ENCODE measurements around the gene ACSL1. TPM values are rescaled to one million over a fixed set of nuclear protein-coding genes. Genes with fewer than 3 reads are reported as not detected.
A peak's percentile ranks its signal among the peaks of the same experiment; 100 is the strongest.

The ACSL1 gene
- total RNA-seq, 1 experiment from 2014 or later: 20.0 TPM

DNA sequence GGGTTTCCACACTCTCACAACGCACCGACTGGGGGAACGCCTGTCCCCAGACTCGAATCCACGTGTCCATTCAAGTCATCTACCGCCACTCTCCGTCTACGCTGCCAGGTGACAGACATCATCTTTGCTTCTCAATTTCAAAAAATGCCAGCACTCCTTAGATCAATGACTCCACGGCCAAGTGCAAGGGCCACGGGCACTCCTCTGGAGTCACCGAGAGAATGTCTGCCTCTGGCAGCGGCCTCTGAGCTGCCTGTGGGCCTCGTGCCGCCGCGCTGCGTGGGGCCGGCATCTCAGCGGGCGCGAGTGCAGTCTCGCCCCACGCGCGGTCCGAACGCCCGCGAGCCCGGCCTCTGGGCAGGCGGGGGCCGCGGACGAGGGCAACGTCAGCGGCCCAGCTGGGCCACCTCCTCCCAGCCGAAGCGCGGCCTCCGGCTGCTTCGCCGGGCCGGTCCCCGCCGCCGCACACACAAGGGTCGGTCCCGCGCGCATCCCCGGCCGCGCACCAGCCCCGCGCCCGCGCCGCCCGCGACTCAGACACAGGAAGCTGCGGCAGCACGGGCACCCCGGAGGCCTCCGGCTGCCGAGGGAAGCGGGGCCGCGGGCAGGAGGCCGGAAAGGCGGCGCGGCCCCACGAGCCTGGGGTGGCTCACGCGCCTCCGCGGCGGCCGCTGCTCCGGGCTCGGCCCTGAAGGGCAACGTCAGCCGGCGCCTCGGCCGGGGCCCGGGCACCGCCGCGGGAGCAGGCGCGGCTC, 450 bp downstream of the ACSL1 start:
- intact Hi-C loops (cut with micrococcal nuclease): loop anchor here (2.0 to 5.0 kb wide), 2 partner anchors 17 to 353 kb away; partner anchors contain the start of gene IRF2
- peak overlapping the region; percentile 56 for H3K9ac ChIP-seq (ENCODE audit: low read length)

DNA sequence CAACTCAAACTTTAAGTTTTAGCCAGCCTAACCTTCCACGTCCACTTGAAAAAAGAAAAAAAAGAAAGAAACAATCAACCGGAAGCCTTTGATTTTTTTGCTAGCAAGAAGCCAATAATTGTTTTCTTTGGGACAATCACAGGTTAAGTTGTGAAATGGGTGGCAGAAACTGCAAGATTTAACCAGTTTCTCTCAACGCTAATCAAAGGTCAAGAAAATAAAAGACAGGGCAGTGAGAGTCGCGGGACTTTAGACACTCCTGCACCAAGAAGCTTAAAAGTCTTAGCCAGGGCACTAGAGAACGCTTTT, 1.0 kb downstream of the ACSL1 start:
- Histone ChIP-seq H3K36me3 (ENCODE audit: low read depth, low read length) (no peaks in the 10 kb centered on the region), H3K9ac (ENCODE audit: low read length) (peak overlapping the region; percentile 56), H3K27ac (ENCODE audit: low read length) (no peak overlapping the region), H2AFZ (ENCODE audit: low read length) (peak overlapping the region; percentile 73), H3K4me3 (ENCODE audit: low read length) (peak overlapping the region; percentile 80), H3K27me3 (ENCODE audit: low read length) (no peaks in the 10 kb centered on the region), H3K9me2 (replicated peaks; ENCODE audit: low read length) (no peaks in the 10 kb centered on the region), H3K9me3 (ENCODE audit: low read length) (no peaks in the 10 kb centered on the region), H3F3A (ENCODE audit: low read length, unreplicated experiment) (no peaks in the 10 kb centered on the region), H3K4me2 (ENCODE audit: low read length) (peak overlapping the region; percentile 95), H4K20me1 (ENCODE audit: low read length) (no peaks in the 10 kb centered on the region), H3K4me1 (ENCODE audit: insufficient read depth, low read length) (peaks cover 14% of the 10 kb centered on the region; the same call in 1 of the 2 replicates), H3K79me2 (ENCODE audit: low read length) (peaks cover 46% of the 10 kb centered on the region)
- ChIA-PET CTCF (interaction anchor here (1.2 kb wide), 1 partner anchor 79 kb away, joined by 4 read pairs; no protein-coding TSS in a partner anchor), POLR2A (ENCODE audit: unreplicated experiment) (no interaction called here)
- ATAC-seq (no peak), DNase-seq (no peak)
- no peak for TF ChIP-seq EZH2phosphoT487 (IDR thresholded peaks at IDR 0.05; ENCODE audit: borderline replicate concordance, low read length)
- TF ChIP-seq EZH2 (IDR thresholded peaks at IDR 0.05; ENCODE audit: low read length, unreplicated experiment): no peak
- TF ChIP-seq, protein P1, sequence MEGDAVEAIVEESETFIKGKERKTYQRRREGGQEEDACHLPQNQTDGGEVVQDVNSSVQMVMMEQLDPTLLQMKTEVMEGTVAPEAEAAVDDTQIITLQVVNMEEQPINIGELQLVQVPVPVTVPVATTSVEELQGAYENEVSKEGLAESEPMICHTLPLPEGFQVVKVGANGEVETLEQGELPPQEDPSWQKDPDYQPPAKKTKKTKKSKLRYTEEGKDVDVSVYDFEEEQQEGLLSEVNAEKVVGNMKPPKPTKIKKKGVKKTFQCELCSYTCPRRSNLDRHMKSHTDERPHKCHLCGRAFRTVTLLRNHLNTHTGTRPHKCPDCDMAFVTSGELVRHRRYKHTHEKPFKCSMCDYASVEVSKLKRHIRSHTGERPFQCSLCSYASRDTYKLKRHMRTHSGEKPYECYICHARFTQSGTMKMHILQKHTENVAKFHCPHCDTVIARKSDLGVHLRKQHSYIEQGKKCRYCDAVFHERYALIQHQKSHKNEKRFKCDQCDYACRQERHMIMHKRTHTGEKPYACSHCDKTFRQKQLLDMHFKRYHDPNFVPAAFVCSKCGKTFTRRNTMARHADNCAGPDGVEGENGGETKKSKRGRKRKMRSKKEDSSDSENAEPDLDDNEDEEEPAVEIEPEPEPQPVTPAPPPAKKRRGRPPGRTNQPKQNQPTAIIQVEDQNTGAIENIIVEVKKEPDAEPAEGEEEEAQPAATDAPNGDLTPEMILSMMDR (conservative IDR thresholded peaks at IDR 0.05; ENCODE audit: low read depth, low read length): no peak
- BruUV-seq (replicated peaks): TSS peak; percentile 52
- intact Hi-C loops (cut with micrococcal nuclease): loop anchor here (2.0 to 5.0 kb wide), 3 partner anchors 16 to 352 kb away; partner anchors contain the start of gene IRF2

More for the DNA sequence above, 450 bp downstream of the ACSL1 start:
- peak; percentile 61 for ATAC-seq
- Histone ChIP-seq H3K27me3 (ENCODE audit: low read length) (no peaks in the 10 kb centered on the region), H2AFZ (ENCODE audit: low read length) (peak overlapping the region; percentile 73), H3K4me3 (ENCODE audit: low read length) (peak overlapping the region; percentile 80), H3K27ac (ENCODE audit: low read length) (no peak overlapping the region), H3F3A (ENCODE audit: low read length, unreplicated experiment) (no peaks in the 10 kb centered on the region), H3K36me3 (ENCODE audit: low read depth, low read length) (no peaks in the 10 kb centered on the region), H4K20me1 (ENCODE audit: low read length) (no peaks in the 10 kb centered on the region), H3K9me2 (replicated peaks; ENCODE audit: low read length) (no peaks in the 10 kb centered on the region), H3K79me2 (ENCODE audit: low read length) (peaks cover 46% of the 10 kb centered on the region), H3K9me3 (ENCODE audit: low read length) (no peaks in the 10 kb centered on the region), H3K4me1 (ENCODE audit: insufficient read depth, low read length) (peaks cover 14% of the 10 kb centered on the region), H3K4me2 (ENCODE audit: low read length) (peak overlapping the region; percentile 95)
- ChIA-PET POLR2A (ENCODE audit: unreplicated experiment) (no interaction called here), CTCF (interaction anchor here (1.2 kb wide), 1 partner anchor 80 kb away, joined by 4 read pairs; no protein-coding TSS in a partner anchor)
- TF ChIP-seq EZH2 (IDR thresholded peaks at IDR 0.05; ENCODE audit: low read length, unreplicated experiment) (no peak), EZH2phosphoT487 (IDR thresholded peaks at IDR 0.05; ENCODE audit: borderline replicate concordance, low read length) (no peak)
- TF ChIP-seq, protein P1 (conservative IDR thresholded peaks at IDR 0.05; ENCODE audit: low read depth, low read length): no peak
- BruUV-seq (replicated peaks): no TSS peak
- peak; percentile 23 for DNase-seq
